Liver (tissue), 3 donors: Measurements from ENCODE around the gene PLB1.

ENCODE experiments used
- CTCF ChIP-seq: fragments of 150-350 bp; IDR thresholded peaks from 2 replicates; pipeline ENCODE4 v1.5.1; 2017; ENCODE audit warnings: improper control_type of control experiment, low read depth, low read length; ENCODE audit not compliant: missing input control
- RAD21 ChIP-seq, 2 donors: IDR thresholded peaks; 2 replicates each; pipeline ENCODE4 v1.6.1; 2016; ENCODE audit warnings: antibody characterized with exemption in 2 of 2, mild to moderate bottlenecking in 2 of 2
- RXRA ChIP-seq, 2 donors: IDR thresholded peaks; 2 replicates each; pipeline ENCODE4 v1.6.1; 2017 to 2018; ENCODE audit warnings: antibody characterized with exemption in 2 of 2, mild to moderate bottlenecking in 1 of 2
- SP1 ChIP-seq: IDR thresholded peaks from 2 replicates; pipeline ENCODE4 v1.6.1; 2018; ENCODE audit warnings: antibody characterized with exemption, mild to moderate bottlenecking
- TAF1 ChIP-seq: conservative IDR thresholded peaks from 2 replicates; pipeline ENCODE4 v1.6.1; 2016; ENCODE audit warnings: antibody characterized with exemption, mild to moderate bottlenecking
- YY1 ChIP-seq: IDR thresholded peaks from 2 replicates; pipeline ENCODE4 v1.6.1; 2016; ENCODE audit warnings: antibody characterized with exemption, mild to moderate bottlenecking
- donor health status: healthy.
- donor health status: healthy.

GRCh38 chr2:28469947-28470535 is 25.8 kb upstream of the PLB1 start:
- TF ChIP-seq CTCF (no peak), RXRA (IDR thresholded peaks at IDR 0.05) (no peak), SP1 (no peak), TAF1 (no peak), RAD21 (IDR thresholded peaks at IDR 0.05) (no peak), YY1 (no peak)
